Activated CD4-positive, alpha-beta T cell treated with anti-CD3 and anti-CD28 coated beads, Interleukin-10, Interleukin-2, amounts not matched to agents 100 ng/mL and 50 ng/mL, durations not matched to agents 16 hours and 8 hours (primary cell): ENCODE measurements around the gene HLA-DPB1.
"Not testable (repeated sequence)": the region's sequence is repeated elsewhere in the genome, so short reads cannot be mapped to it uniquely, and the experiment has no call there.

Experiments used
- DNase-seq: peaks from one replicate; pipeline ENCODE4 v3.0.0-alpha.2; 2020

The HLA-DPB1 gene

DNA sequence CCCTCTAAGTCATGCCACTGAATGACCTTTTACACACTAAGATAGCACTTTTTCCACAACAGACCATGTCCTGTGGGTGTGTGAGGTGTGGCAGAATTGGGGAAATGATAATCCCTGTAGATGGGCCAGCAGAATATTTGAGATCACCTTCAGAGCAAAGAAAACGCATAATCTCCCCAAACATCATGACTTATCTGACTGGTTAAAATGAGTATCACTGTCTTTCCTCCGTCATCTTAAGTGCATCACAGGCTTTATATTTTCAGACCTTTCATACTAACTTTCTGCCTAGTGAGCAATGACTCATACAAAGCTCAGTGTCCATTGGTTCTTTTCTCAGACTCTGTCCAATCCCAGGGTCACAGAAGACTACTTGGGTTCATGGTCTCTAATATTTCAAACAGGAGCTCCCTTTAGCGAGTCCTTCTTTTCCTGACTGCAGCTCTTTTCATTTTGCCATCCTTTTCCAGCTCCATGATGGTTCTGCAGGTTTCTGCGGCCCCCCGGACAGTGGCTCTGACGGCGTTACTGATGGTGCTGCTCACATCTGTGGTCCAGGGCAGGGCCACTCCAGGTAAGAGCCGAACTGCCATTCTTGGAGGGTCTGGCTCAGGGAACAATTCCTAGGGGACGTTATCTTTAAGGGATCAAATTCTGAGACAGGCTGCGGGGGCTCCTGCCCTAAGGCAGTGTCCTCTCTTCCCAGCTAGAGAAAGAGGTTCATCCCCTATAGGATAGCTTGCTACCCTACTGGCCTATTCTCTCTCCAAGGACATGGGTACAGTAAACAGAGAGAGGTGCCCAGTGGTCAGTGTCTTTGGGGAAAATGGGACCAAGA, at the start of gene HLA-DPB1:
Gene HLA-DPB1, plus strand, starts transcription at position 423 of the 838 bp plus-strand sequence. Its CDS starts 52 bp downstream, at position 475.
- DNase-seq: peak; percentile 88

DNA sequence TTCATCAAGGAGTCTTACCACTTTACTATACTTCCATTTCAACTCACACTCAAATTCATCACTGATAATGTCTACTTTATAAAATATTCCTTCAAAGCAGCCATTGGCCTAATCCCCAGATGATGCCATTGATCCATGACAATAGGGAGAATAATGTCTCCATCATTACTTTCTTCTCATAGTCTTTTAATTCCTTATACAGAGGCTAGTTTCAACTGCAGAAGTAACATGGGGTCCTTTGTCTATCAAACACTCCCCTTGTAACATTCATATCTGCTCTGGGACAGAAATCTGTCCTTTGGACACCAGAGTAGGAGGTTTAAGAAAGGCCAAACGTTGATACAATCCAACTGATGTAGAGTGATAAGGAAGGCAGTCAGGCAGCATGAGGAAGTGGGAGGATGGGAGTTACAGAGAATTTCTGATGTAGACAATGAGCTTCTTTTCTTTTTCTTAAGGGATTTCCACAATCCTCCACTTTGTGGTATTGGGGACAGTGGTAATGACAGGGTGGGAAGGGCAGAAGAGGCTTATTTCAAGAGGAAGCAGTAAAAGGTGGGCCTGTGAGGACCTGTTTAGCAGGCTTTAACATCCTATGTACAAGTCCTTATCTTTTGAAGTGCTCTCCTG, 47.5 kb upstream of the HLA-DPB1 start:
- DNase-seq: no peak

DNA sequence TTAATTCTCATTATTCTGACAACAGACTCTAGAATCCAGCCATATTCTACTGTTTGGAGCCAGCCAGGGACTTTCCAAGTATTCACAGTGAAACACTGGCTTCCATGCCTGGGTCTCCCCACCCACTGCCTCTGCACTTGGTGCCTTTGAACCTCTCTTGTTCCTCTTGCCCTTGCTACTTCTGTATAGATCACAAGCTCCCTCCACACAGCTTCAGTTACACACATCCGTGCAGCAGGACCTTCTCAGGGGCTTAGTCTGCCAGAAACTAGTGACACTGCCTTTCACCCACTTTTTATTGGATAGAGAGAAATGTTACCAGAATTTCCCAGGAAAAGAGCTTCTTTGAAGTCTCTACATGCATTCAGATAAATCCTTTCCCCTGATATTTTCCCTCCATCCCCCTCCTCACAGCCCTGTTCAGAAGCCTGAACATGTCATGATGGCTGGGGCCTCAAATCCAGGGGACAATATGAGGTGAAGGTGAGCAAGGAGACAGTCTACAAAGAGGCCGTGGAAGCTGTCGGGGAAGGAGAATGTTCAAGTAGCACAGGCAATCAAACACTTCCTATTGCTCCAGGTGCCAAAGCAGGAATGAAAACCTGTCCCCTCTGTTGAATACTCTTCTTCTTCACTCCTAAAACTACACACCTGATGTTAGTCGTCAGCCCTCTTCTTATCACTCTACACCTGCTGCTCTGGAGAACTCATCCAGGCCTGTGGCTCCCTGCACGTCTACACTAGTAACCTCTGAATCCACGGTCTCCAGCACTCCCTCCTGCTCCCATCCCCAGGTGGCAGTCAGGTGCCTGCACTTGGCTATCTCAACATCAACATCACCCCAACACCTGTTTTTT, 46.2 kb upstream of the HLA-DPB1 start:
- DNase-seq: peak; percentile 77

DNA sequence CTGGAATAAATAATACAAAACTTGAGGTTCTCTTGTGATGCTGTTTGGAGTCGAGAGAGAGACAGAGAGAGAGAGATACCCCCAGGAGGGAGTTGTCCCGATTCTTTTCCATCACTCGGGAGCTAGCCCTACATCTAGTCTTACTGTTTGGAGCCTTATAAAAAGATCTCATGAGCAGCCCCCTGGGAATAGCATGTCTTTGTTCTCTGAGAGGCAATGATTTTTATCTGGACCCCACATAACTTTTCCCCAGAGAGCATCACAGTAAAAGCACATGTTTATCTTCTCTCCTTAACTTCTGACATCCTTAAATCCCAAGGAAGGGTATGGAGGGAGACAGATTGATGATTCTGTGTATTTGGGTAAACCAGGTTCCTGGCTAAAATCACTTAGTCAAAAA, 45.5 kb upstream of the HLA-DPB1 start:
- no peak for DNase-seq

DNA sequence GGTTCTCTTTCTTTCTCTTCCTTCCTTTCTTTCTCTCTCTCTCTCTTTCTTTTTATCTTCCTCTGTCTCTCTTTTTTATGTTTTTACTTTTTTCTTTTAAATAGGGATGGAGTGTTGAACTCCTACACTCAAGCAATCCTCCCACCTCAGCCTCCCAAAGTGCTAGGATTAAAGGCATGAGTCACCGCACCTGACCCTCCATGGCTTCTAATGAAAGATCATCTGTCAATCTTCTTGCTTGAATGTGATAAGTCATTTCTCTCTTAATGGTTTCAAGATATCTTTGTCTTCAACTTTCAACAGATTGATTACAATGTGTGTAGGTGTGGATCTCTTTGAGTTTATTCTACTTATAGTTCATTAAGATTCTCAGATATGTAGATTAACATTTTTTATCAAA, 41.2 kb upstream of the HLA-DPB1 start:
- DNase-seq: no peak

DNA sequence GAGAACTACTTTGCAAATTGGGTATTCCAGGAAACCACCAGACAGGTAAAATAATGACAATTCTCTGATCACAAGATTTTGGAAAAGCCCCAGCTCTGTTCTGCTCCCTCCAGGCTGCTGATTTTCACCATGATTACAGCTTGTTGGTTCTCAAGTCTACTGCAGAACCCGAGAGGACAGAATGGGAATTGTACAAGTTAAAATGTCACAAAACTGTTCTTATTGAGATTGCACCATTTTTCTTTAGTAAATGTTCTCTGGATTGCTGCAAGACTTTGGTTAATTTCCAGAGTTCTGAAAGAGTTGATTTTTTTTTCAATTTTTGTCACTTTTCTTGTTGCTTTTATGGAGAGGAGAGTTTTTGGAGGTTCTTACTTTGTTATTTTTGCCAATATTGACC, 39.3 kb upstream of the HLA-DPB1 start:
- no peak for DNase-seq

DNA sequence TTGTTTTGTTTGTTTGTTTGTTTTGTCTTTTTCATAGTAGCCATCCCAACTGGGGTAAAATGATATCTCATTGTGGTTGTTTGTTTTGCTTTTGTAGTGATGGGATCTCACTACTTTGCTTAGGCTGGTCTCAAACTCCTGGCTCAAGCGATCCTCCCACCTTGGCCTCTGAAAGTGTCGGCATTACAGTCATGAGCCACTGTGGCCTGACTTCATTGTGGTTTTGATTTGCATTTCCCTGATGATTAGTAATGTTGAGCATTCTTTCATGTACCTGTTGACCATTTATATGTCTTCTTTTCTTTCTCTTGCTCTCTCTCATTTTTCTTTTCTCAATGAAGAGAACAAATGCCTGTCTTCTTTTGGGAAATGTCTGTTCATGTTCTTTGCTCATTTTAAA, 35.6 kb upstream of the HLA-DPB1 start:
- DNase-seq: no peak

DNA sequence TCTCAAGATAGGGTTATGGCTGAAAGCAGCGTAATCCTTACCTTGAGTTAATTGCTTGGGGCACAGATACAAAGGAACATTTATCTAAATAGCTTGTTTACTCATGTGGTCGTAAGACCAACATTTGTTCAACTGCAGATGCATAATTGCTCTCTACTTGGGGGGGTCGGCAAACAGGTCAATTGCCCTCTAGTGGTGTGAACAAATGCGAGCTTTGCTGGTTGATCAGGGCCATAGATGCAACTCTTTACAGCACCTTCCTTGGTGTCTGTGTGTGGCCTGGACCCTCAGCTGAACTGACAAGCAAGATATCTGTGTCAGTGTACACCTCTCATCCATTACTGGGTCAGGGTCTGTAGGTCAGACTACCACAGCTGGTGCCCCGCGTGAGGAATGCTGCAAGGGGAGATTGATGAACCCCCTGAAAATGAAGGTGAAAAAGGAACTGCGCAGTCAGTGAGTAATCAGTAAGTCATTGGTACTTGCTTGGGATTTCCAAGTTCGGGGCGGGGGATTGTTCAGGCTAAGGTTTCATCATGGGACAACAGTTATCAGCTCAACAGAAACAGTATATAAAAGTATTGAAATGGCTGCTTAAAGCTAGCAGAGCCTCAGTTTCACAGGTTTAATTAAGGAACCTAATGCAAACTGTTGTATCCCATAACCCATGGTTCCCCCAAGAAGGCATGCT, 26.3 kb upstream of the HLA-DPB1 start:
- no peak for DNase-seq

DNA sequence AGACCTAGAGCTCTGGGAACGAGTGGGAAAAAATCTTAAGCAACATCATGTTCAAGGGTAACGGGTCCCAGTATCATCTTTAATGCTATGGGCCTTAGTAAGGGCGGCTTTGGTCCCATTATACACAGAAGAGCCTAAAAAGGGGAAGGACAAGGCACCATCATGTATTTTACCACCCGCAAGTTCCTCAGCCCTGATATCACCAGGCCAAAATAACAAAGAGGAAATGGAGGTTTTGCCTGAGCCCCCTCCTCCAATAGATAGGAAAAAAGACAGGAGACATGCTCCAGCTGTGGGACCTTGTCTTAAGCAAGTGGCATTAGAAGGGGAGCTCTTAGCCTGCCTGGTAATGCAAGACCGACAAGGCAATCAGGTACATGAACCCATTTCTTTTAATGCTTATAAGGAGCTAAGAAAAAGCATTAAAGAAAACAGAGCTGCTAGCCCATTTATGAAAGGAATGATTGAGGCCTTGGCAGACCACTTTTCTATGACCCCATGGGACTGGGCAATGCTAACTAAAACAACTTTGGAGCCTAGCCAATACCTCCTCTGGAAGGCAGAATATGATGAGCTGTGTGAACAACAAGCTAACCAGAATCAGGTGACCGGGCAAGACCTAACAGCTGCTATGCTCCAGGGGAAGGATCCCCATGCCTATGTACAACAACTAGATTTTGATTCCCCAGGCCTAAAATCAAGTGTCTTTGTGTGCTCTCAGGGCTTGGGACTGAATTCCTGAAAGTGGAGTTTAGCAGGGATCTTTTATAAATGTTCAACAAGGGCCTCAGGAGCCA, 25.6 kb upstream of the HLA-DPB1 start:
- no peak for DNase-seq

DNA sequence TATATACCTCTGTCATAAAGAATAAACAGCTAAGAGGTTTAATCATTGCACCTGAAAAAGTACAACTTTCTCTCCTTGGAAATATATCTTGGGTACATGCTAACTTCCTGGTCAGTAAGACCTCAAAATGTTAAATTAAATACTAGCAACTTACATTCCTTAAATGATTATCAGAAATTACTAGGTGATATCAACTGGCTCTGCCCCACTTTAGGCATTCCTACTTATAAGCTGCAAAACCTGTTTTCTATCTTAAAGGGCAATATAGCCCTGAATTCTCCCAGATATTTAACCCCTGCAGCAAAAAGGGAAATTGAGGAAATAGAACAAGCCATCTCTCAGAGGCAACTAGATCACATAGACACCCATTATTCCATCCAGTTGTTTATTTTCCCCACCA, 23.2 kb upstream of the HLA-DPB1 start:
- DNase-seq: no peak

DNA sequence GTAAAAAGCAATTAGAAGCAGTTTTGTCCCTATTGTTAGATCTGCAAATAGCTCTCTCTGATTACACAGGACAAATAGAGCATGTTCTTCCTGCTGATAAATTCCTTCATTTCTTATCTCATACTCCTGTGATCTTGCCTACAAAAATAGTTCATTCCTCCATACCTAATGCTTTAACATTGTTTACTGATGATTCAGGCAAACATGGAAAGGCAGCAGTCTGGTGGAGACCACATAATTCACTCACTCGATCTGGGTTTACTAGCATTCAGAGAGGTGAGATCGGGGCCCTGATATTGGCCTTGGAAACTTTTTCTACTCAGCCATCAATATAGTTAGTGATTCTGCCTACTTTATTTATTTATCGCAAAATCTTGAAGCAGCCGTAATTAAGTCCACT, 22.6 kb upstream of the HLA-DPB1 start:
- DNase-seq: no peak

DNA sequence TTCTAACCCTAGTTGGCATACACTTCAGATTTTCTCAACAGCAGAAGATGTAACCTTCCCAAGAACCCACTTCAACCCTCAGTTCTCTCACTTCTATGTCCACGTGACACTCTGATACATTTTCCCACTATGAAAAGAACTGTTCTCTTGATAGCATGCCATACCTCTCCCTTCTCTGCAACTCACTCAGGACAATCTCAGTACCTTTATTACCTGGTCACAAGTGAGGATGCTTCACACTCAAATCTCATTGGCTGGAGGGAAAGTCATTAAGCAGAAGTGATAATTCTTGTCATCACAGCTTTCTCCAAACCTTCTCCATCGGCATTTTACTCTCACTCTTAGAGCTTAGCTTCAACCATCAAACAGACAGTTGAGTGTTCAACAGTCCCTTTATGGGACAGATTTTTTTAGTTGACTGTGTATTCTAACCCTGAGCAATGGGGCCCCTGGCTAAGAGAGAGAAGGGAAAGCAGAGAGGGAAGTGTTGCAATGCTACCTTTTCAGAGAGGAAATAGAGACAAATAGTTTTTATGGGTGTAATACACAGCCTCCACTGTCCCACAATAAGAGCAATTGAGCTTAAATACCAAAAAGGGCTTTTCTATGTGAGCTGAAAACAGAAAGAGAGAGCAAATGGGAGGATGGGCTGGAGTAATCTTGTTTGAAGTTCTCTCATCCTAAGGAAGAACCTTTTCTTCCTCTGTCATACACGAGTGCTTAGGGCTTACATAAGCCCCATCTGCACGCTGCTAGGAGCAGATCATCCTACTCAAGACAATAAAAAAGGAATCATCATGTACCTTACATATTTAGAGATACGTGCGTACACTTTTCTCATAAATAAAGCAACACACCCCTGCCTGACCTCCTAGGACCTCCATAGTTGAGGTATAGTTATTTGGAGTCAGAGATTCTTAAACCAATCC, 18.3 kb upstream of the HLA-DPB1 start:
- DNase-seq: no peak

DNA sequence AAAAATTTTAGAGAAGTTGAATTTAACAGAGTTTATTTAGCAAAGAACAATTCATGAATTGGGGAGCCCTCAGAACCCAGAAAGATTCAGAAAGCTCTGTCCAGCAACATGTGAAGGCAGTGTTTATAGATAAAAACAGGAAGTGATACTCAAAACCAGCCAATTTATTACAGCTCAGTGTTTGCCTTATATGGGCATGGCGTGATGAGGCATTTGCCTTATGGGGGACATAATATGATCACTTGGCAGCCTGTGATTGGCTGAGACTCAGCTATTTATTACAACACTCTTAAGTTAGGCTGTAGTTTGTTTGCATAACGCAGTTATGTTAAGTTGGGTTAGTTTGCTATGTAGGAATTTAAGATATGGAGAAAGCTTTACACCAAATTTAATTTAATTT, 13.8 kb upstream of the HLA-DPB1 start:
- peak; percentile 26 for DNase-seq

DNA sequence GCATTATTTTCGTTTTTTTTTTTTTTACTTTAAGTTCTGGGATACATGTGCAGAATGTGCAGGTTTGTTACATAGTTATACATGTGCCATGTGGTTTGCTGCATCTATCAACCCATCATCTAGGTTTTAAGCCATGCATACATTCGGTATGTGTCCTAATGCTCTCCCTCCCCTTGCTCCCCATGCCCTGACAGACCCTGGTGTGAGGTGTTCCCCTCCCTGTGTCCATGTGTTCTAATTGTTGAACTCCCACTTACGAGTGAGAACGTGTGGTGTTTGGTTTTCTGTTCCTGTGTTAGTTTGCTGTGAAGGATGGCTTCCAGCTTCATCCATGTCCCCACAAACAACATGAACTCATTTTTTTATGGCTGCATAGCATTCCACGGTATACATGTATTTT, 12.4 kb upstream of the HLA-DPB1 start:
- not testable (repeated sequence) for DNase-seq

DNA sequence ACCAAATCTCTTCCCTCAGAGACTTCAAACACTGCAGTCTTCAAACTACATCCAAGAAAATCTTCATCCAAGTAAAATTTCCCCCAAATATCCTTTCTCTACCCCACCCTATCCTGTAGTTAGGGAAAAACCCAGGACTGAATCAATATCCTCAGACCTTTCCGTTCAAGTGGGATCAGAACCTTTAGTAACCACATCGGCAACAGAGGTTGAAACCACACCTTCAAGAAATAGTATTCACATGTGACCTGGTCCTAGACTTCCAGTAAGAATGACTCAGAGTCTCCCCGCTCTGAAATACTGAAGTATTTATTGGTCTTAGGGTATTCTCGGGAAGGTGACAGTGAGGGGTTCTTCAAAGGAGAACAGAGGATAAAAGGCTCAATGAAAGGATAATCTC, 11.1 kb upstream of the HLA-DPB1 start:
- DNase-seq: no peak

DNA sequence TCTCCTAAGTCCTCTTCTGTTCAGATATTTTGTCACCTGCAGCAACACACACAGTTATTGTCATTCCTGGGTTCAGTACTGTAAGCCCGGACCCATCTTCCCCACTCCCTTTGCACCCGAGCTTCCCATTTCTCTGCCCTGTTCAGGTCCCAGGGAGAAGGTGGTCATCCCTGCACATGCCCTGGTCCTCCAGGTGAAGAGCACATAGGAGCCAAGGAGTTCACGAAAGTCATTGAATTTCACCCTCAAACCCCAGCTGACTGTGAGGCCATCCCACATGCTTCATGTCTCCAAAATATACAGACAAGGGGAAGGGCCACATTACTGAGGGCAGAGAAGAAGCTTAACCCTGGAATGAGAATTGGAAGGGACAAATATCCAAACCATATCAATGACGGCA, 10.5 kb upstream of the HLA-DPB1 start:
- DNase-seq: no peak

DNA sequence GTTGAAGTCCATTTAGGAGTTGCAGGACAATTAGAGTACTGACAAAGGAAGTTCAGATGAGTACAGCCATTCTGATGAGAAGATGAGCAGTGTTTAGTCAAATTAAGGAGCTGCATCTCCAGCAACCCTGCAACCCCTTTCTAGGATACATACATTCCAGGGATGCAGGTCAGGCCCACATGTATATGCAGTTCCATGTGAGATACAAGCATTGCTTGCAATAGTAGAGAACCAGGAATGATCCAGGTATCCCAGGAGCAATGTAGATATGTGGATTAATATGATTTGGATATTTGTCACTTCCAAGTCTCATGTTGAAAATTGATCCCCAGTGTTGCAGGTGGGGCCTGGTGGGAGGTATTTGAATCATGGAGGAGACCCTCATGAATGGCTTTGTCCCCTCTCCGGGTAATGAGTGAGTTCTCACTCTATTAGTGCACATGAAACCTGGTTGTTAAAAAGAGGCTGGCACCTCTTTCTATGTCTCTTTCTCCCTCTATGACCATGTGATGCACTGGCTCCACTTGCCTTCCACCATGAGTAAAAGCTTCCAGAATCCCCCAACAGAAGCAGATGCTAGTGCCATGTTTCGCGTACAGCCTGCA, 8.8 kb upstream of the HLA-DPB1 start:
- no peak for DNase-seq

DNA sequence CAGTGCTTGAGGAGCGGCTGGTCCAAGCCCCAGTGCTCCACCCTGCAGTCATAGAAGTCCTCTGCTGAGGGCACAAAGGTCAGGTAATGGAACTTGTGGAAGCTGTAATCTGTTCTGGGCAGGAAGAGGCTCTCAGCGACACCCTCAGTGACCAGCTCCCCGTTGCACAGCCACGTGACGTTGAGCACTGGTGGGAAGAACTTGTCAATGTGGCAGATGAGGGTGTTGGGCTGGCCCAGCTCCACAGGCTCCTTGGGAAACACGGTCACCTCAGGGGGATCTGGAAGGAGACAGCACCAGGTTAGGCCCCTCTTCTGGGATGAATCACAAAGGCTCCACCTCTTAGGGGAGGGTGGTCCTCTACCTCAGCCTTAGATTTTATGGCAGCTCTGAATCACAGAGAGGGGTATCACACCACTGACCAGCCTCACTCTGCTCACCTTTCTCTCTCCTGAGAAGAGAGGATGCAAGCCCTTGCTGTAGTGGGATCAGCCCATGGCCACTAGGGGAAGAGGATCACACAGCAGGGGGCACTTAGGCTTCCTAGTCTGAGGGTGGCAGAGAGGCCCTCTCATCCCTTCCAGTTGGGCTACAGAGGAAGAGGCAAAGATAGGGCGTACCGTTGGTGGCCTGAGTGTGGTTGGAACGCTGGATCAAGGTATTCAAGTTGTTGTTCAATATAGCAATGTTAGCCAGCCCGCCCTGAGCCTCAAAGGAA, 6.6 kb upstream of the HLA-DPB1 start:
- DNase-seq: no peak

DNA sequence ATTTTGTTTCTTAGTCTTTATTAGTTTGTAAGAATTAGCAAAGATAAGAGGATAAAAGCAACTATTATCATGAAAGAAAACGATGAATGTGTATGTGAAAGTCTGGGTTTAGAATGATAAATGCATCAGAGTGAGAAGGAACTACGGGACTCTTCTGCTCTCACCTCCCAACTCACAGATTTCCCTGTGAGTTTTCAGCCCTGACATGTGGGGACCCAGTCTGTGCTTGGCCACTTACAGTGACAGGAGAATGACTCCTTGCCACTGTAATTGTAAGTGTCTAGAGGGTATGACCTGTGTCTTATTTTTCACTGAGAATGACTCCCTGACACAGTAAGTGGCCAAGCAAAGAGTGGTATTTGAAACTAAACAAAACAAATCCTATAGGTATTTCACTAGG, 4.9 kb upstream of the HLA-DPB1 start:
- DNase-seq: no peak

DNA sequence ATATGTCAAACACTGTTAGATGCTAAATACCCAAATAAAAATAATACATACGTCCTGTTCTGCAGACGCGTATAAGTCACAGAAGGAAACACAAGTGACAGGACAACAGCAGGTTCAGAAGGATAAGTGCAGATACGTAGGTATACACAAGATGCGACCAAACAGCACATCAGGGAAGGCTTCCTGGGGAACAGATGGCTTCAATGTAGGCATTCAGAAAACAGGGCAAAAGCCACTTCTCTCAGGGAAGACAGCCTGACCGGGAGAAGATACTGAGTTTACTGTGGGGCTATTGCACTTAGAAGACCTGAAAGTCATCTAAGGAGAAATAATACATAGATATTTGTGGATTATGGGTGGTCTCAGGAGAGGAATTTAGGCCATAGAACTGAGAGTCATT, 4.2 kb upstream of the HLA-DPB1 start:
- DNase-seq: no peak
